ENCODE data around the gene BCL3.

The BCL3 gene

DNA sequence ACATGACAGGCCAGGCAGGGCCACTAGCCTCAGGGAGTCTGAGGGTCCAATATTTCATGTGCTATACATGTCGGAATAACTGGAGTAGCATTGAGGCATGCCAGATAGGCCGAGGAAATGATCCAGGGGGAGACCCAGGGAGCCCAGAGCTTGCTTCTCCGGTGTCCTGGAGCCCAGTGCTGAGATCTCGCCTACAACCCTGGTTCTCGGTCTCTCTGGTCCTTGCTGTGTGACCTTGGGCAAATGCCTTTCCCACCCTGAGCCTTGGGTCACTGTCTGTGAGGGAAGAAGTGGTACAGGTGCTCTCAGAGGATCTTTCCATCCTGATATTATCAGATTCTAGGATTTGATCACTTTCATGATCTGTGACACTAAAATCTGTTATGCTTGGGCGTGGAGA lies 40.5 kb downstream of the BCL3 start:
- no peak for DNase-seq (ENCODE audit: low read depth, low spot score)

DNA sequence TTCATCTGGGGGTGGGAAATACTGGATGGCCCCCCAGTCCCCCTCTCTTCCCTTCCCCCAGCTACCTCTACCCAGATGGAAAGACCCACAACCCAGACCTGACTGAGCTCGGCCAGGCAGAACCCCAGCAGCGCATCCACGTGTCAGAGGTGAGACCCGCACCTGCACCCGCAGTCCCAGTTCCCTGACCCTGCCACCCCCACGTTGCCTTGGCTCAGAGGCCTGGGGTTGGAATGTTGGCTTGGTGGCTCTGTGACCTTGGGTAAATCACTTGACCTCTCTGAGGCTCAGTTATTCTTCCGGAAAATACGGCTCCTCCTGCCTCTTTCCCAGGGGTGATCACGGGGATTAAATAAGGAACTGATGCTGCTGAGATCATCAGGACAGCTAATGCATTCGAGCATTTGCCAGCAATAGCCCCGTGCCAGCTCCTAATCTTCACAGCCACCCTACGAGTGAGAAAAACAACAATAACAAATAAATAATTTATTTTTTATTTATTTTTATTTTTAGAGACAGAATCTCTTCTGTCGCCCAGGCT lies 41.5 kb downstream of the BCL3 start:
- DNase-seq (ENCODE audit: low read depth, low spot score) = no peak

DNA sequence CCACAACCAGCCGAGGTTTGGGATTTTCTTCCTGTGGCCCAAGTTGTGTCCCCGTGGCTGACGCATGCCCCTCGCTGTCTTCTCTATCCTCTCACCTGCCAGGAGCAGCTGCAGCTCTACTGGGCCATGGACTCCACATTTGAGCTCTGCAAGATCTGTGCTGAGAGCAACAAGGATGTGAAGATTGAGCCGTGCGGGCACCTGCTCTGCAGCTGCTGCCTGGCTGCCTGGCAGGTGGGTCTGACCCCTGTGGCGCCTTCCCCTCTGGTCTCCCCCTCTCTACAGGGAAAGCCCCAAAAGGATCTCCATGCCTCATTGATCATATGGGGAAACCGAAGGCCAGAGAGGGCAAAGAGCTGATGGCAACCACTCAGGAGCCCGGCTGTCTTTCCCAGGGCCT lies 43.8 kb downstream of the BCL3 start:
- DNase-seq (ENCODE audit: low read depth, low spot score) = no peak

DNA sequence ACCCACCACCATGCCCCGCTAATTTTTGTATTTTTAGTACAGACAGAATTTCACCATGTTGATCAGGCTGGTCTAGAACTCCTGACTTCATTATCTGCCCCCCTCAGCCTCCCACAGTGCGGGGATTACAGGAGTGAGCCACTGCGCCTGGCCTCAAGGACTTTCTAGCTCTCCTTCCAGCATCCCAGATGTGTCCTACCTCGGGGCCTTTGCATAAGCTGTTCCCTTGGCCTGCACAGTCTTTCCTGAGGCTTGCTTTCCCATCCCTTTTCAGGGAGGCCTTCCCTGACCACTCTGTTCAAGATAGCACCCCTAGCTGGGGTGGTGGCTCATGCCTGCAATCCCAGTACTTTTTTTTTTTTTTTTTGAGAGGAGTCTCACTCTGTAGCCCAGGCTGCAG lies 46.1 kb downstream of the BCL3 start:
- DNase-seq (ENCODE audit: low read depth, low spot score) = no peak

DNA sequence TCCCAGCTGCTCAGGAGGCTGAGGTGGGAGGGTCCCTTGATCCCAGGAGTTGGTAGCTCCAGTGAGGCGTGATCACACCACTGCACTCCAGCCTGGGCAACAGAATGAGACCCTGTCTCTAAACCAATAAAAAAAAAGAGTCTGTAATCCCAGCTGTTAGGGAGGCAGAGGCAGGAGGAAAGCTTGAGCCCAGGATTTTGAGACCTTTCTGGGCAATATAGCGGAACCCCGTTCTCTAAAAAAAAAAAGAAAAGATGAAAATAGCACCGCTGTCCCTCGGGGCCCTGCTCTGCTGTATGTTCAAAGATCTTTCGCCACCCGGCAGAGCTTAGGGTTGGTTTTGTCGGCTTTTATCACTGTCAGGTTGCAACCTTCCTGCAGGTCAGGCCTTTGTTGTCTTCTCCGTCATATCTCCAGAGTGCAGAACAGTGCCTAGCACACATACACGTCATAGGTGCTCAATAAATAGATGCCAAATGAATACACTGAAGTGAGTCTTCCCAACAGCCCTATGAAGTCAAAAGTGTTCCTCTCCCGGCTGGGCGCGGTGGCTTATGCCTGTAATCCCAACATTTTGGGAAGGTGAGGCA lies 47.0 kb downstream of the BCL3 start:
- no peak for DNase-seq (ENCODE audit: low read depth, low spot score)

DNA sequence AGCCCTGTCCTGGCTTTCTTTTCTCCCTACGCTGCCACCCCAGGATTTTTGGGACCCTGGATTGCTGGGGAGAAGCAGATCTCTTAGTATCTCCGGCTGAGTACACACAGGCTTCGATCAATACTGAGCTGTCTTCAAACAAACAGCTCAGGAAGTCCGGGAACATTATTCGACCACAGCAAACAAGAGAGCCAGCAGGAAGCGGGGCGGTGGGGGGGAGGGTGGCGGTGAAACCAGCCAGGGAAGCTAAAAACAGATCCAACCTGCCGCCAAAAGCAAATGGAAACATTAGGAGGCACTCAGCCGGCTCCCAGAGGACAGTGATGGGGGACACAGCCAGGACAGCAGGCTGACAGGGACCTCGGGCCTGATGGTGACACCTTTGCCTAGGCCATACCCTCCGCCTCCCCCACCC lies 48.2 kb downstream of the BCL3 start:
- DNase-seq (ENCODE audit: low read depth, low spot score) = peak; percentile 60

DNA sequence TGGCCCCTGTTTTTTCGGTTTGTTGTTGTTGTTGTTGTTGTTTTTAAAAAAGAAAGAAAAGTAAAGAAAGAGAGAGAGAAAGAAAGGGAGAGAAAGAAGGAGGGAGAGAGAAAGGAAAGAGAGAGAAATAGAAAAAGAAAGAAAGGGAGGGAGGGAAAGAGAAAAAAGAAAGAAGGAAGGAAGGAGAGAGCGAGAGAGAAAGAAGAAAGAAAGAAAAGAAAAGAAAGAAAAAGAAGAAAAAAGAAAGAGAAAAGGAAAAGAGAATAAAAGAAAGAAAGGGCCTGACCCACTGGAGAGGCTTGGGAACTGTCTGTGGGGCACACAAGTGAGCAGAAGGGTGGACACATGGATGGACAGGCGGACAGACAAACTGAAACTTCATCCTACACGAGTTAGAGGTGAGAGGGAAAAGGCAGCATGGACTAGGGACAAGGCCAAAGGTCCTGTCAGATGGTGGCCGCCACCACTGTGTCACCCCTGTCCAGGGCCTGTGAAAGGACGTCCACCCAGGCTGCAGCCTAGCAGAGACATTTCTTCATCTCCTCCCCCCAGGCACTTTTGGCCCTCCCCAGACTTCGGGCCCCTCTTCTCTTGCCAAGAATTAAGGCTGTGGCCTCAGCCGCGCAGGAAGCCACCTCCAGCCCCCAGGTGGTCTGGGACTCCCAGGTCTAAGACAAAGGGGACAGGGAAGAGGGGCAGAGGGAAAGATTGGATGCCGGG lies 51.3 kb downstream of the BCL3 start:
- DNase-seq (ENCODE audit: low read depth, low spot score) = peak; percentile 41

DNA sequence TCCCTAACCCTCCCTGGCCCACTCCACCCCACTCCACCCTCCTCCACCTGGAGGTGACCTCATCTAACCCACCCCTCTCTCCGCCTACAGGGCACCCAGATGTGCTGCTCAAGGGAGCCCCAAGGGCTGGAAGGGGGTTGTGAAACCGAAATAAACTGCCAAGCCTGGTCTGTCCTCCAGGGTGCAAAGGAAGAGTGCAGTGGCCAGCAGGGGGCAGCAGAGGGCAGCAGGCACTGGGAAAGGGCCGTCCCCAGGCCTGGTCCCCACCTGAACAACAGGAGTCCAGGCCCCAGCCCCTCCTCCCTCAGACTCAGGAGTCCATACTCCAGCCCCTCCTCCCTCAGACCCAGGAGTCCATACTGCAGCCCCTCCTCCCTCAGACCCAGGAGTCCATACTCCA lies 52.0 kb downstream of the BCL3 start:
- peak; percentile 95 for DNase-seq (ENCODE audit: low read depth, low spot score)

DNA sequence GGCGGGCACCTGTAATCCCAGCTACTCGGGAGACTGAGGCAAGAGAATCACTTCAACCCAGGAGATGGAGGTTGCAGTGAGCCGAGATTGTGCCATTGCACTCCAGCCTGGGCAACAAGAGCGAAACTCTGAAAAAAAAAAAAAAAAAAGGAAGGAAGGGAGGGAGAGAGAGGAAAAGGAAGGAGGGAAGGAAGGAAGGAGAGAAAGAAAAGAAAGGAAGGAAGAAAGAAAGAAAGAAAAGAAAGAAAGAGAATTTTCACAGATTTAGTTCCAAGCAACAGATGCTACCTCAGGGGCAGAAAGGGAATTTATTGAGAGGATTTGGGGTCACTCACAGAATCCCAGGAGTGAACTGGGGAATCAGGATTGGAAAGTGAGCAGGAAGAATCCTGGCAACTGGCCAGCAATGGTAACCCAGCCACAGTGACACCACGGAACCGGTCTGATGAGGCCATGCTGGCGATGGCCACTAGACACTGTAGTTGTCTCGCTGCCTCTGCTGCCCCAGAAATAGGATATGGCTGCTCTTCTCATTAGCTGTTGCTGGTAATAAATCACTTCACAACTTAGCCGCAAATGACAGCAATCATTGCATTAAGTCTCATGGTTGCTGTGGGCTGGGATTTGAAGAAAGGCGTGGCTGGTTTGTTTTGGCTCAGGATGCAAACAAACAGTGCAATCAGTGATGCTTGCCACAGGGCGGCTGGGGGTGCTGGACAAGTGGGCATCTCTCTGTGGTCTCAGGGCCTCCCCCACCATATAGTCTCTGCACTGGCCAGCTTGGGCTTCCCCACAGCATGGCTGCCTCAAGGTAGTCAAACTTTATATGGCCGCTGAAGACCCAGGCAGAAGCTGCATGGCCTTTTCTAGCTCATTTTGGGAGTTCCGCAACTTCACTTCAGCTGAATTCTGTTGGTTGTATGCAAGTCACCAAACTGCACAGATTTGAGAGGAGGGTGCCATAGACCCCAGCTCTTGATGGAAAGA lies 55.2 kb downstream of the BCL3 start:
- no peak for DNase-seq (ENCODE audit: low read depth, low spot score)

DNA sequence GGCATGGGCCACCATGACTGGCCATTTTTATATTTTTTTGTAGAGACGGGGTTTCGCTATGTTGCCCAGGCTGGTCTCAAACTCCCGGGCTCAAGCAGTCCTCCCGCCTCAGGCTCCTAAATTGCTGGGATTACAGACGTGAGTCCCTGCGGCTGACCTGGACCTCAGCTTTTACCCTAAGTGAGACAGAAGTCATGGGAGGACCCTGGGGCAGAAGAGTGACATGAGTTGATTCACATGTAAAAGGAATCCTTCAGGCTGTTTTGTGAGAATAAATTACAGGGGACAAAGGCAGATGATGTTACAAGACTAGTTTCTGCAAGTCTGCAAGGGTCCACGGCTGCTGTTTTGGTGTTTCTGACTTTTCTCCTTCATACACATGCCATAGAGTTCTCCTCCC lies 57.8 kb downstream of the BCL3 start:
- DNase-seq (ENCODE audit: low read depth, low spot score) = peak; percentile 93

DNA sequence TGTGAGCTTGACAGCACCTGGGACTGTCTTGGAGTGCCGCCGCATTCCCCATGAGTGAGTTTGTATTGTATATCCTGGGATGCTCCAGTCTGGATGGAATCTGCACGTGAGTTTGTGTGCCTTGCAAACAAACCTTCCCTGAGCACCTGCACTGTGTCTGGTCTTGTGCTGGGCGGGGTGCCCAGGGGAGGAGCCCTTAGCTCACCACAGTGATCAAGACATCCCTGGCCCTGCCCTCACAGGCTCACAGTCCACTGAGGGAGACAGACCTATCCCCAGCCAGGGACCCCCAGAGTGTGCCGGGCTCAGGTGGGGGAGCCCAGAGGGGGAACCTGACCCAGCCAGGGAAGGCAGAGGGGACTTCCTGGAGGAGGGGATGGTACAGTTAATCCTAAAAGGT lies 58.7 kb downstream of the BCL3 start:
- peak; percentile 45 for DNase-seq (ENCODE audit: low read depth, low spot score)

DNA sequence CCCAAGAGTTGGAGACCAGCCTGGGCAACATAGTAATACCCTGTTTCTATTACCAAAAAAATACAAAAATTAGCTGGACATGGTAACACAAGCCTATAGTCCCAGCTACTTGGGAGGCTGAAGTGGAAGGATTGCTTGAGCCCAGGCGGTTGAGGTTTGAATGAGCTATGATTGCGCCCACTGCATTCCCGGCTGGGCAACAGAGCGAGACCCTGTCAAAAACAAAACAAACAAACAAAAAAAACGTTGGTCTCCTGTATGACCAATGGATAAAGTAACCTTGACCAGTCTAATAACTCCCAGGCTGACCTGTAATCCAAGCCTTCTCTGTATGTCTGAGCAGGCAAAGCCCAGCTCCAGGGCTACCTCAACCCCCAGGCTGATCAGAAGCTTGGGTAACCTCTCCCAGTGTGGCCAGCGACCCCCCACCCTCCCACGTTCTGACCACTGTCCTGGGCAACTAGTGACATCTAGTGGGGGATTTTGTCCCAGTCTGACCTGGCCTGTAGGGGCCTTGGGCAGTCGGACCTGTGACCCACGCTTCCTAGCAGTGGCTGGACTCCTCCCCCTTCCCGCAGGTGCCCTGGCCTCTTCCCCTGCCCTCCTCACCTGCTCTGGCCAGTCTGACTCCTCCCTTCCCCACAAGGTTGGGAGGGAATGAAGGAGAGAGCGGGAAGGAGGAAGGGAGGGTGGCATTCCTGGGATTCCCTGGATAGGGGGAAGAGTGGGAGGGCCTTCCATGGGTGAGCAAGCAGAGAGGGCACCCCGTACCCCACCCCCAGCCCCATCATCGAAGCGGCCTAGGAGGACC lies 59.3 kb downstream of the BCL3 start:
- peak; percentile 97 for DNase-seq (ENCODE audit: low read depth, low spot score)

DNA sequence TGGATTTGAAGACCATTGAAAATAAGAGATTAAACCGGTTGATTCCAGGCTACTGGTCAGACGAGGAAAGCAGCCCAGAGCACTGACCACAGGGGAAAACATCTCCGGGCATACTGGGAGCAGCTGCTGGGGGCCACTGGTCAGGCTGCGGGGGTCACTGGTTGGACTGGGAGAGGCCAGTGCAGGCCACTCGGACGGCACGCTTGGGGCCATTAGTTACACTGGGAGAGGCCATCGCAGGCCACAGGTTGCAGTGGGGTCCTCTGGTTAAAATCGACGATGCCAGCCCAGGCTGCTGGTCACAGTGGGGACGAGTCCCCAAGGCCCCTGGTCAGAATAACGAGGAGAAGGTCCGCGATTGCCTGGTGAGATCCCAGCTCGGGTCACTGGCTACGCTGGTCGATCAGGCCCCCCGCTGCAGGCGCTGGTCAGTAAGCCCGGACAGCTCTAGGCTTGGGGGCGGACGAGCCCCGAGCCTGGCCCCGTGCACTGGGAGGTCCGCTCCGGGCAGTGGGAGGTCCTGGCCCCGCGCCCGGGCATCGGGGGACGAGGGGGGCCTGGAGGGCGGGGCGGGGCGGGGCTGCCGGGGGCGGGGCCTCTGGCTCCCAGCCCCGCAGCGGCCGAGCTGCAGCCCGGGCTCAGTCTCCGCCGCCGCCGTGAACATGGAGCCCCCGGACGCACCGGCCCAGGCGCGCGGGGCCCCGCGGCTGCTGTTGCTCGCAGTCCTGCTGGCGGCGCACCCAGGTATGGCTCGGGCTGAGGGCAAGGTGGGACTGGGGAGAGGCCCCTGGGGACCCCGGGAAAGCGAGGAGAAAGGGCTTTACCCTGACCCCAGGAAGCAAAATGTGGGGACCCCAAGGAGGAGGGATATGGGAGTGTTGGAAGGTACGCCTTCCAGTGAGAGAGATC lies 60.2 kb downstream of the BCL3 start, which contains the start of gene BCAM:
Gene BCAM (plus strand): TSS at position 641 of the 909 bp plus-strand sequence. CDS start 22 bp downstream, at position 663.
- peak; percentile 61 for DNase-seq (ENCODE audit: low read depth, low spot score)

Measured in ELF-1 (cell line).